DOHH2 (cell line): ENCODE results near the gene MAGEB6.

Experiments used
- EZH2phosphoT487 ChIP-seq: fragments of 200-600 bp; sonication (generic); IDR thresholded peaks from 2 replicates; pipeline ENCODE4 v1.6.1; 2017; ENCODE audit warnings: borderline replicate concordance, mild to moderate bottlenecking, antibody characterized with exemption, low read length, moderate library complexity, mixed read lengths
- TF ChIP-seq, protein P1 (sequence below): fragments of 200-600 bp; sonication (generic); IDR thresholded peaks from one replicate; pipeline ENCODE4 v1.5.1; 2014; ENCODE audit warnings: antibody characterized with exemption, mild to moderate bottlenecking, low read depth, low read length; ENCODE audit not compliant: poor library complexity, severe bottlenecking

DNA sequence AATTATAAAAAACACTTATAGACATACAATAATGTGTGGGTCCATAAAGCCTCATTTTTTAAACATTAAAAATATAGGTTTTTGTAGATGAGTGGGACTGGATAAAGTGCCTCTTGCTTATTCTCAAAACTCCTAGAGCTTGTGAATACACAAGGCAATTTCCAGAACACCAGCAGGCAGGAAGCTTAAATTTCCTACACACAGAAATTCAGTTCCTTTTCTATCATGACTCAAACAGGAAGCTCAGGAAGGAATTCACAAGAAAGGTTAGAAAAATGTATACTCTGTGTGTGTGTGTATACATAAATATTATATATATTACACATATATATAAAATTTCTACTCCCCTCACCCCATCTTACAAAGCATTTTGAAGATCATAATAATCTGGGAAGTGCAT lies 11.3 kb downstream of the MAGEB6 start:
- TF ChIP-seq EZH2phosphoT487: no peak
- TF ChIP-seq, protein P1, sequence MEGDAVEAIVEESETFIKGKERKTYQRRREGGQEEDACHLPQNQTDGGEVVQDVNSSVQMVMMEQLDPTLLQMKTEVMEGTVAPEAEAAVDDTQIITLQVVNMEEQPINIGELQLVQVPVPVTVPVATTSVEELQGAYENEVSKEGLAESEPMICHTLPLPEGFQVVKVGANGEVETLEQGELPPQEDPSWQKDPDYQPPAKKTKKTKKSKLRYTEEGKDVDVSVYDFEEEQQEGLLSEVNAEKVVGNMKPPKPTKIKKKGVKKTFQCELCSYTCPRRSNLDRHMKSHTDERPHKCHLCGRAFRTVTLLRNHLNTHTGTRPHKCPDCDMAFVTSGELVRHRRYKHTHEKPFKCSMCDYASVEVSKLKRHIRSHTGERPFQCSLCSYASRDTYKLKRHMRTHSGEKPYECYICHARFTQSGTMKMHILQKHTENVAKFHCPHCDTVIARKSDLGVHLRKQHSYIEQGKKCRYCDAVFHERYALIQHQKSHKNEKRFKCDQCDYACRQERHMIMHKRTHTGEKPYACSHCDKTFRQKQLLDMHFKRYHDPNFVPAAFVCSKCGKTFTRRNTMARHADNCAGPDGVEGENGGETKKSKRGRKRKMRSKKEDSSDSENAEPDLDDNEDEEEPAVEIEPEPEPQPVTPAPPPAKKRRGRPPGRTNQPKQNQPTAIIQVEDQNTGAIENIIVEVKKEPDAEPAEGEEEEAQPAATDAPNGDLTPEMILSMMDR: no peak
